PC-9 (cell line): Measurements from ENCODE around the gene ANAPC15.

Experiments used
- EZH2 ChIP-seq: fragments of 200-600 bp; sonication (generic); IDR thresholded peaks from 2 replicates; pipeline ENCODE4 v1.8.0; 2017; ENCODE audit warnings: antibody characterized with exemption, low read depth
- TF ChIP-seq, protein P1 (sequence below): fragments of 200-600 bp; sonication (generic); conservative IDR thresholded peaks from 2 replicates; pipeline ENCODE4 v1.6.1; 2017; ENCODE audit warnings: mixed run types, antibody characterized with exemption, mild to moderate bottlenecking, moderate library complexity

DNA sequence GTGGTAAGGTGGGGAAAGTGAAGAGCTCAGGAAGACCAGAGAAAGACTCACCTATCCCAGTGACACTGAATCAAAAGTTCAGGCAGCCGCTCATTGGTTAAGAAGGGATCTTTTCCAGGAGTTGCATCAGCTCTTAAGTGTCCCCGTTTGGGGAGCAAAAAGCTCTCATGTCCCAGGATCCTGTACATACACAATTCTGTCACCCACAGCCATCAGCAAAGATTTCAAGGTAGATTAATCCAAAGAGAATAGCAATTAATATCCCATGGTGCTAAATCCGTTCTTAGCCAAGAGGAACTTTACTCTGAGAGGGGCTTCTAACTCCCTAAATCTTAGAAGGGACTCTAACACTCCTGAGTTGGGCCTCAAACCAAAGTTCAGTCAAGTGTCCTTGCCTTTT lies 42.3 kb upstream of the ANAPC15 start:
- no peak for TF ChIP-seq EZH2
- TF ChIP-seq, protein P1, sequence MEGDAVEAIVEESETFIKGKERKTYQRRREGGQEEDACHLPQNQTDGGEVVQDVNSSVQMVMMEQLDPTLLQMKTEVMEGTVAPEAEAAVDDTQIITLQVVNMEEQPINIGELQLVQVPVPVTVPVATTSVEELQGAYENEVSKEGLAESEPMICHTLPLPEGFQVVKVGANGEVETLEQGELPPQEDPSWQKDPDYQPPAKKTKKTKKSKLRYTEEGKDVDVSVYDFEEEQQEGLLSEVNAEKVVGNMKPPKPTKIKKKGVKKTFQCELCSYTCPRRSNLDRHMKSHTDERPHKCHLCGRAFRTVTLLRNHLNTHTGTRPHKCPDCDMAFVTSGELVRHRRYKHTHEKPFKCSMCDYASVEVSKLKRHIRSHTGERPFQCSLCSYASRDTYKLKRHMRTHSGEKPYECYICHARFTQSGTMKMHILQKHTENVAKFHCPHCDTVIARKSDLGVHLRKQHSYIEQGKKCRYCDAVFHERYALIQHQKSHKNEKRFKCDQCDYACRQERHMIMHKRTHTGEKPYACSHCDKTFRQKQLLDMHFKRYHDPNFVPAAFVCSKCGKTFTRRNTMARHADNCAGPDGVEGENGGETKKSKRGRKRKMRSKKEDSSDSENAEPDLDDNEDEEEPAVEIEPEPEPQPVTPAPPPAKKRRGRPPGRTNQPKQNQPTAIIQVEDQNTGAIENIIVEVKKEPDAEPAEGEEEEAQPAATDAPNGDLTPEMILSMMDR: no peak
